Measurements from ENCODE around the gene HOXB7.

DNA sequence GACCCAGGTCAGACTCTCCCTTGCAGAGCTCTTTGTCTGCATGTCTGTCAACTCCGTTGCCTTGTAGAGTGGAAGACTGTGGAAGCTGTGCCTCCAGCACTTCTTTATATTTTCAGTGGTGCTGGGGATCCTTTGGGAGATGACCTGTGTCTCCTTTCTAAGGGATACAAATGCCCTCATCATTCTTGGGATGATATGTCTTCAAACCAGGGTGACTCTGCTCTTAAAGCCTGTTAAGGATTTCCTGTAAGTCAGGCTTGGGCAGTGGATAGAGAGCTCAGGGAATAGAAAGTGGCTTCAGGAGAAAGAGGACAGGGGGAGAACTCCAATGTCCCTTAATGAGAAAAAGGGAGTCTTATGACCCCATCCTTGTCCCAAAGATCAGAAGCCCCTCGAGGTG lies 22.3 kb downstream of the HOXB7 start:
- no peak for TF ChIP-seq POLR2A (IDR thresholded peaks at IDR 0.05; ENCODE audit: low read length)
- no peak for TF ChIP-seq GATA1 (IDR thresholded peaks at IDR 0.05; ENCODE audit: low read depth, low read length)
